Measurements from ENCODE around the gene FARS2. TPM values are rescaled to one million over a fixed set of nuclear protein-coding genes. Genes with fewer than 3 reads are reported as not detected.

Gene FARS2
- total RNA-seq, 1 experiment from 2014 or later, result 13.8 TPM

GRCh38 chr6:5518936-5519491 lies 257.7 kb downstream of the FARS2 start:
- TF ChIP-seq JUND (IDR thresholded peaks at IDR 0.05), result no peak
- TF ChIP-seq REST (IDR thresholded peaks at IDR 0.05; ENCODE audit: low read depth), result no peak
- no peak for TF ChIP-seq FOSL1 (IDR thresholded peaks at IDR 0.05; ENCODE audit: low read depth)
- no peak for TF ChIP-seq POLR2A (IDR thresholded peaks at IDR 0.05; ENCODE audit: borderline replicate concordance, extremely low read depth, insufficient read depth, insufficient read length)
- no peak for TF ChIP-seq YY1 (IDR thresholded peaks at IDR 0.05; ENCODE audit: extremely low read depth, insufficient replicate concordance, low read depth, low read length)
- TF ChIP-seq TCF7L2 (IDR thresholded peaks at IDR 0.05; ENCODE audit: borderline replicate concordance, extremely low read depth, insufficient read depth, insufficient read length), result no peak
- TF ChIP-seq CEBPB (IDR thresholded peaks at IDR 0.05; ENCODE audit: low read depth), result no peak
- TF ChIP-seq EZH2 (IDR thresholded peaks at IDR 0.05), result no peak
- TF ChIP-seq SIN3A (IDR thresholded peaks at IDR 0.05; ENCODE audit: low read depth), result no peak
- CTCF ChIA-PET, result interaction anchor here (0.8 kb wide), 1 partner anchor 48 kb away, joined by 3 read pairs; no protein-coding TSS in a partner anchor

More at GRCh38 chr6:5518936-5519491, 257.7 kb downstream of the FARS2 start:
- no peaks in the 10 kb centered on the region for H4K20me1 ChIP-seq (ENCODE audit: insufficient read depth)
- ATAC-seq (no peak), DNase-seq (ENCODE audit: low read depth, low spot score) (no peak)
- H3K9ac ChIP-seq (ENCODE audit: low read length), result no peak overlapping the region
- BruUV-seq (replicated peaks), result no TSS peak
- no peaks in the 10 kb centered on the region for H3K4me1 ChIP-seq (ENCODE audit: control insufficient read depth in 1 of 2, insufficient read depth in 2 of 2, low read length in 2 of 2)
- H3K4me3 ChIP-seq (replicated peaks in 1 of 2; ENCODE audit: low read depth in 1 of 2, low read length in 2 of 2), result no peak overlapping the region
- H3K27ac ChIP-seq (ENCODE audit: low read depth, low read length), result no peak overlapping the region
- no peaks in the 10 kb centered on the region for H3K36me3 ChIP-seq (ENCODE audit: control insufficient read depth in 1 of 2, insufficient read depth in 2 of 2, low read length in 2 of 2)
- ChIA-PET POLR2A (no interaction called here), RAD21 (ENCODE audit: low non-redundant PET in 1 of 2, low total read pairs in 2 of 2, uncharacterized antibody in 2 of 2, unreplicated experiment in 2 of 2) (no interaction called here)
- no peaks in the 10 kb centered on the region for H3K9me2 ChIP-seq (ENCODE audit: insufficient read depth)
- no peak overlapping the region for H3K4me2 ChIP-seq (ENCODE audit: low read length)
- no peaks in the 10 kb centered on the region for H3K27me3 ChIP-seq (ENCODE audit: insufficient read depth, low read length)
- H3K79me2 ChIP-seq (ENCODE audit: insufficient read depth, low read length), result no peaks in the 10 kb centered on the region
- H2AFZ ChIP-seq (ENCODE audit: low read depth, low read length, poor library complexity, severe bottlenecking), result no peak overlapping the region
- intact Hi-C loops (cut with micrococcal nuclease), result no loop called here
- no peaks in the 10 kb centered on the region for H3K9me3 ChIP-seq (ENCODE audit: control insufficient read depth in 1 of 2, insufficient read depth in 1 of 2, low read depth in 1 of 2, low read length in 2 of 2)

All from HCT116 (cell line).